ENCODE measurements around the gene MAGI2.

DNA sequence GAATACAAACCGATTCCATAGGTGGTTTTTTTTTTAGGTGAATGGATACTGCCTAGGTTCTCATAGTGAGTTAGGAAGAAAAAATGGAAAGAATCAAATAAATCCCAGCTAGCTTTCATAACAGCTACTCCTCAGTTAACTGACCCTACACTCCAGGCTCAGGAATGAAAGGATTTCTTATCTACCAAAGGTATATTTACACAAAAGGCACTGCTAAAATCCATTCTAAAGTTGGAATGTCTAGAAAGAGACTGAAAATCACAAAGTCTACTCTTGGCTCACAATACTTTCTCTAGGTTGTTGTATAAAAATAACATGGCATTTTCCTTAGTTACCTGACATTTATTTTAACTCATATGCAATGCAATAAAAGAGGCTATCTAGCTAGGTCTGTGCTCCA is 375.2 kb downstream of the MAGI2 start:
- TF ChIP-seq POLR2A (IDR thresholded peaks at IDR 0.05) = no peak
- TF ChIP-seq, protein P1, sequence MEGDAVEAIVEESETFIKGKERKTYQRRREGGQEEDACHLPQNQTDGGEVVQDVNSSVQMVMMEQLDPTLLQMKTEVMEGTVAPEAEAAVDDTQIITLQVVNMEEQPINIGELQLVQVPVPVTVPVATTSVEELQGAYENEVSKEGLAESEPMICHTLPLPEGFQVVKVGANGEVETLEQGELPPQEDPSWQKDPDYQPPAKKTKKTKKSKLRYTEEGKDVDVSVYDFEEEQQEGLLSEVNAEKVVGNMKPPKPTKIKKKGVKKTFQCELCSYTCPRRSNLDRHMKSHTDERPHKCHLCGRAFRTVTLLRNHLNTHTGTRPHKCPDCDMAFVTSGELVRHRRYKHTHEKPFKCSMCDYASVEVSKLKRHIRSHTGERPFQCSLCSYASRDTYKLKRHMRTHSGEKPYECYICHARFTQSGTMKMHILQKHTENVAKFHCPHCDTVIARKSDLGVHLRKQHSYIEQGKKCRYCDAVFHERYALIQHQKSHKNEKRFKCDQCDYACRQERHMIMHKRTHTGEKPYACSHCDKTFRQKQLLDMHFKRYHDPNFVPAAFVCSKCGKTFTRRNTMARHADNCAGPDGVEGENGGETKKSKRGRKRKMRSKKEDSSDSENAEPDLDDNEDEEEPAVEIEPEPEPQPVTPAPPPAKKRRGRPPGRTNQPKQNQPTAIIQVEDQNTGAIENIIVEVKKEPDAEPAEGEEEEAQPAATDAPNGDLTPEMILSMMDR (IDR thresholded peaks at IDR 0.05) = no peak
- TF ChIP-seq POLR2AphosphoS5 (IDR thresholded peaks at IDR 0.05) = no peak
- no peak for TF ChIP-seq EP300 (IDR thresholded peaks at IDR 0.05)
